Hepatocyte (in vitro differentiated cells): ENCODE results near the gene SEL1L3.

Experiments
- EZH2 ChIP-seq: fragments of 200-600 bp; sonication (generic); IDR thresholded peaks from 2 replicates; pipeline ENCODE4 v1.6.1; 2016; ENCODE audit warnings: antibody characterized with exemption, mild to moderate bottlenecking, borderline replicate concordance
- TF ChIP-seq, protein P1 (sequence below): fragments of 200-600 bp; sonication (generic); IDR thresholded peaks from 2 replicates; pipeline ENCODE4 v1.5.1; 2016; ENCODE audit warnings: antibody characterized with exemption, mild to moderate bottlenecking; ENCODE audit not compliant: poor library complexity

DNA sequence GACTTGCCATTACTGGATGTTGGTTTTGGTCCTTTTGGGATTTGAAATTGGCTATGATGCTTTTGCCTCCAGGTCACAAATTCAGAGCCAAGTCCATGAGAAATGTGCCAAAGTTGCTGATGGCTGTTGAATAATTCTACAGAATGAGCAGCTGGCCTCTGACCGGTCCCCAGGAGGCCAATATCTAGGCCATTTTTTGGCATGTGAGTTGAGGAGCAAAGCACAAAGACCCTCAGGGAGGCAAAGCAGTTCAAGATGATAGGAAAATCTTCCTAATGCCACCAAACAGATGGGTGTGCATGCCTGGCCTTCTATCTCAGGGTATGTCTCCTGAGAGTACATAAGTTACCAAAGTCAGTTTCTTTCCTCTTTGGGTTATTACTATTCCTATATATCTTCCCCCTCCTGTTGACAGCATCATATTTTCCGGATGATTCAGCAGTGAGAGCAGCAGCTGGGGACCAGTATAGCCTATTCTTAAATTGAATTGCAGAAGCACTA lies 44.4 kb downstream of the SEL1L3 start:
- TF ChIP-seq, protein P1, sequence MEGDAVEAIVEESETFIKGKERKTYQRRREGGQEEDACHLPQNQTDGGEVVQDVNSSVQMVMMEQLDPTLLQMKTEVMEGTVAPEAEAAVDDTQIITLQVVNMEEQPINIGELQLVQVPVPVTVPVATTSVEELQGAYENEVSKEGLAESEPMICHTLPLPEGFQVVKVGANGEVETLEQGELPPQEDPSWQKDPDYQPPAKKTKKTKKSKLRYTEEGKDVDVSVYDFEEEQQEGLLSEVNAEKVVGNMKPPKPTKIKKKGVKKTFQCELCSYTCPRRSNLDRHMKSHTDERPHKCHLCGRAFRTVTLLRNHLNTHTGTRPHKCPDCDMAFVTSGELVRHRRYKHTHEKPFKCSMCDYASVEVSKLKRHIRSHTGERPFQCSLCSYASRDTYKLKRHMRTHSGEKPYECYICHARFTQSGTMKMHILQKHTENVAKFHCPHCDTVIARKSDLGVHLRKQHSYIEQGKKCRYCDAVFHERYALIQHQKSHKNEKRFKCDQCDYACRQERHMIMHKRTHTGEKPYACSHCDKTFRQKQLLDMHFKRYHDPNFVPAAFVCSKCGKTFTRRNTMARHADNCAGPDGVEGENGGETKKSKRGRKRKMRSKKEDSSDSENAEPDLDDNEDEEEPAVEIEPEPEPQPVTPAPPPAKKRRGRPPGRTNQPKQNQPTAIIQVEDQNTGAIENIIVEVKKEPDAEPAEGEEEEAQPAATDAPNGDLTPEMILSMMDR = no peak
- TF ChIP-seq EZH2 = no peak
